ENCODE results near the gene MST1. TPM values are rescaled to one million over a fixed set of nuclear protein-coding genes. Genes with fewer than 3 reads are reported as not detected.

MST1 gene
- total and polyA plus RNA-seq, 12 donors, result 7.5 to 241 (median 48.4) TPM

DNA sequence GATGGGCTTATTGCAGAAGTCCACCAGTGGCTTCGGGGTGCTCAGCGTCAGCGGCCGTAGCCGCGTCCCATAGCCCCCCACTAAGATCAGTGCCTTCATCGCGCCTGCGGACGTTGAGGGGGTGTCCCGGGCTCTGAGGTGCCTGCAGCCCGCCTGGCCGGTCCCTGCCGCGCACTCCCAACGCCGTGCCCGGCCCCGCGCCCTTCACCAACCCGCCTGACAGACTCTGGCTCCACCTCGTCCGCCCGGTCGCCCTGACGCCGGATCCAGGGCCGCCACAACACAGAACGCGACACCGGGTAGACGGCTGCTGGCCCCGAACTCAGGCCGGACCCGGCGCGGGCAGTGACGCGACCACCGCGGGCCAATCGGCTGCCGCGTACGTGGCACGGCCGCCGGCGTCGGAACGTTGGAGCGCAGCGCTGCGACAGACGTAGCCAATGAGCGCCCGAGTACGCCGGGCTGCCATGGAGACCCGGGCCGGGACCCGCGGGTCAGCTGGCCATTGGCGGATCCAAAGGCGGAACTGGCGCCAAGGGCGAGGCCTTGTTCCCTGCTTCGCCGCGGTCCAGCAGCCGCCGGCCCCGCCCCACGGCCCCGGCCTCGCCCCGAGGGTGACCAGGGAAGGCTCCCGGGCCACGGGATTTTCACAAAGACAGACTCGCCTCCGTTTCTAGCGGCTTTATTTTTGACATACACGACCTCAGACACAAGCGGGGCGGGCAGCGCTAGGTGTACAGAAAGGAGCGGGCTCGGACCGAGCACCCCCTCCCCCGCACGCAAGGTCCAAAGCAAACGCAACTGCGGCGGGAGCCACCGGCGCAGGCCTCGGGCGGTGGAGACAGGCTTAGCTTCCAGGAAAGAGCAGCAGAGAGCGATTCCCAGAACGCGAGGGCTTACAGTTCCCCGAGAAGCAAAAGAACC lies 34.6 kb upstream of the MST1 start, which contains the start of gene GMPPB:
Gene GMPPB, minus strand, starts transcription at position 324 of the 924 bp plus-strand sequence. Its CDS starts 225 bp downstream, at position 99.
- no peaks in the 10 kb centered on the region for H3K27me3 ChIP-seq
- peak; percentile 70 to 75 for TF ChIP-seq POLR2A (IDR thresholded peaks at IDR 0.05)
- TF ChIP-seq, protein P1, sequence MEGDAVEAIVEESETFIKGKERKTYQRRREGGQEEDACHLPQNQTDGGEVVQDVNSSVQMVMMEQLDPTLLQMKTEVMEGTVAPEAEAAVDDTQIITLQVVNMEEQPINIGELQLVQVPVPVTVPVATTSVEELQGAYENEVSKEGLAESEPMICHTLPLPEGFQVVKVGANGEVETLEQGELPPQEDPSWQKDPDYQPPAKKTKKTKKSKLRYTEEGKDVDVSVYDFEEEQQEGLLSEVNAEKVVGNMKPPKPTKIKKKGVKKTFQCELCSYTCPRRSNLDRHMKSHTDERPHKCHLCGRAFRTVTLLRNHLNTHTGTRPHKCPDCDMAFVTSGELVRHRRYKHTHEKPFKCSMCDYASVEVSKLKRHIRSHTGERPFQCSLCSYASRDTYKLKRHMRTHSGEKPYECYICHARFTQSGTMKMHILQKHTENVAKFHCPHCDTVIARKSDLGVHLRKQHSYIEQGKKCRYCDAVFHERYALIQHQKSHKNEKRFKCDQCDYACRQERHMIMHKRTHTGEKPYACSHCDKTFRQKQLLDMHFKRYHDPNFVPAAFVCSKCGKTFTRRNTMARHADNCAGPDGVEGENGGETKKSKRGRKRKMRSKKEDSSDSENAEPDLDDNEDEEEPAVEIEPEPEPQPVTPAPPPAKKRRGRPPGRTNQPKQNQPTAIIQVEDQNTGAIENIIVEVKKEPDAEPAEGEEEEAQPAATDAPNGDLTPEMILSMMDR (IDR thresholded peaks at IDR 0.05), result no peak
- H3K4me3 ChIP-seq, result peak within 1 kb of the TSS; percentile 80 to 100 (median 96)
- 0 to 1% (median 0%) methylated on average over 11 to 102 of the region's 102 CpGs for WGBS, 4 donors
- H3K4me1 ChIP-seq (replicated peaks in 1 of 2), result peaks cover 14 to 27% of the 10 kb centered on the region in 2 donors
- intact Hi-C loops (cut with DNase I), result no loop called here
- H3K9me3 ChIP-seq (replicated peaks in 1 of 3), result no peaks in the 10 kb centered on the region
- H3K27ac ChIP-seq, result peak within 1 kb of the TSS; percentile 87 to 99 (median 95)
- peak; percentile 97 to 99 (median 98) for DNase-seq
- peaks cover 0 to 51% of the 10 kb centered on the region in 2 donors for H3K36me3 ChIP-seq (replicated peaks in 1 of 2)

DNA sequence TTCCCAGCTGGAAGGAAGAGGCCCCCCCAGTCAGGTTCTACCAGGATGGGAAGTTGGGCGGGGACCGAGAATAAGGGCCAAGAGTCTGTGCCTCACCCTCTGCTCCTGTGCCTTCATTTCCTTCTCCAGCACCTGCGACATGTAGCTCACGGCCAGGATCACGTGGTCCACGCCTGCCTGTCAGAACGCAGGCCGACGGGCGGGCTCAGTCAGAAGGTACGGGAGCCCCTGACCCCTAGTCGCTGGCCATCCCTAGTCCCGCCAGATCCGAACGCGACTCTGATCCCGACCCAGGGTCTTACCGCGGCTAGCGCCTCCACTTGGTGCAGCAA lies 34.0 kb upstream of the MST1 start:
- Histone ChIP-seq H3K4me3 (peak overlapping the region; percentile 80 to 100 (median 96)), H3K27me3 (no peaks in the 10 kb centered on the region), H3K4me1 (replicated peaks in 1 of 2) (peaks cover 14 to 32% of the 10 kb centered on the region in 2 donors), H3K36me3 (replicated peaks in 1 of 2) (peaks cover 0 to 48% of the 10 kb centered on the region in 2 donors), H3K9me3 (replicated peaks in 1 of 3) (no peaks in the 10 kb centered on the region), H3K27ac (peak overlapping the region; percentile 62 to 99 (median 95))
- no peak for TF ChIP-seq POLR2A (IDR thresholded peaks at IDR 0.05)
- TF ChIP-seq, protein P1 (IDR thresholded peaks at IDR 0.05), result no peak
- intact Hi-C loops (cut with DNase I), result no loop called here
- peak; percentile 66 to 87 (median 76) for DNase-seq
- 0% methylated on average over 20 of the region's 20 CpGs; no CpG with 5 or more reads in 1 of the 4 donors for WGBS, 4 donors

DNA sequence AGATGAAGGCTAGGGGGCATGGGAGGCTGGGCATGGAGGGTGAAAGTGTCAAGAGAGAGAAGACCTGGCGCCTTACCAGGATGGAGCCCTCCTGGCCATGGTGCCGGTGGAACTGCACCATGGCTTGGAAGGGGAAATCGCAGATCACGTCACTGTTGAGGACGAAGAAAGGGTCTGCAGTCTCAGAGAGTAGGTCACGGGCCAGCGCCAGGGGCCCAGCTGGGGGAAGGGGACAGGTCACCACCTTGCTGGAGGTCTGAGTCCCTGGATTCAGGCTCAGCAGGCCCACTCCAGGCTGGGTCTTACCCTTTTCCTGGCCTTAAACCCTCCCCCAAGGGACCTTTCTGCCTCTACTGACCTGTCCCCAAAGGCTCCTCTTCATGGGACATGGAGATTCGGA lies 33.6 kb upstream of the MST1 start:
- WGBS, 4 donors, result 59 to 73% (median 60%) methylated on average over 8 of the region's 8 CpGs
- DNase-seq, result peak in 4 of 7 donors; percentile 31 to 44 (median 38)
- TF ChIP-seq POLR2A (IDR thresholded peaks at IDR 0.05), result no peak
- TF ChIP-seq, protein P1 (IDR thresholded peaks at IDR 0.05), result no peak
- peak overlapping the region; percentile 62 to 99 (median 95) for H3K27ac ChIP-seq
- H3K4me1 ChIP-seq (replicated peaks in 1 of 2), result peaks cover 14 to 32% of the 10 kb centered on the region in 2 donors
- H3K27me3 ChIP-seq, result no peaks in the 10 kb centered on the region
- H3K9me3 ChIP-seq (replicated peaks in 1 of 3), result no peaks in the 10 kb centered on the region
- peak overlapping the region in 3 of 4 donors; percentile 95 to 100 (median 96) for H3K4me3 ChIP-seq
- intact Hi-C loops (cut with DNase I), result no loop called here
- peaks cover 0 to 44% of the 10 kb centered on the region in 2 donors for H3K36me3 ChIP-seq (replicated peaks in 1 of 2)

All from adrenal gland (tissue), 12 donors.